GM12878 (cell line): Measurements from ENCODE around the gene DLX1. TPM values are rescaled to one million over a fixed set of nuclear protein-coding genes. Genes with fewer than 3 reads are reported as not detected.

Experiments
- ATAC-seq: fragments of 200-7000 bp; cut with Tn5 transposase; 3 replicates; pipeline ENCODE4 v1.9.1; 2020; ENCODE audit warnings: mild to moderate bottlenecking, moderate library complexity
- BruUV-seq: library from RNA; stranded (reverse); fragments of 400-500 nt; replicated peaks from 2 replicates; lab custom pipeline; 2021; lab: Mats Ljungman, UMichigan
- CTCF ChIA-PET: fragments of 300-600 bp; sonication (Branson Sonifier 250); formaldehyde crosslinking; extraction: SDS; loops from one replicate; lab custom pipeline; 2021; ENCODE audit warnings: inconsistent platforms; lab: Yijun Ruan, JAX
- POLR2A ChIA-PET: fragments of 350-600 bp; formaldehyde crosslinking; extraction: SDS; loops from one replicate; lab custom pipeline; 2021; ENCODE audit warnings: inconsistent platforms; lab: Charles Lee
- RAD21 ChIA-PET: fragments of 300-600 bp; sonication (Branson Sonifier 250); formaldehyde crosslinking; loops from one replicate; lab custom pipeline; 2023; ENCODE audit warnings: antibody characterized with exemption; ENCODE audit not compliant: unreplicated experiment; lab: Charles Lee
- SMC1A ChIA-PET: fragments of 300-600 bp; sonication (Branson Sonifier 250); formaldehyde crosslinking; loops from one replicate; lab custom pipeline; 2023; ENCODE audit not compliant: unreplicated experiment, uncharacterized antibody; lab: Charles Lee
- DNase-seq: peaks from one replicate; pipeline ENCODE4 v3.0.0-alpha.2; 2011; ENCODE audit warnings: low read depth, low spot score
- FAIRE-seq: peaks from 3 replicates; lab custom pipeline; 2011; peaks lifted over from hg19 to GRCh38; lab: Jason Lieb, UNC
- H2AFZ ChIP-seq: 2 replicates; pipeline ENCODE4 v1.6.0; 2011; ENCODE audit warnings: low read depth, low read length, control low read depth; ENCODE audit not compliant: control insufficient read depth
- H3K27ac ChIP-seq: 2 replicates; pipeline ENCODE4 v1.5.1; 2011; ENCODE audit warnings: control low read depth; ENCODE audit not compliant: control insufficient read depth, insufficient read depth
- H3K27me3 ChIP-seq, 2 experiments: replicated peaks in 1 of 2; 2 replicates each; pipeline versions ENCODE4 v1.6.0 to v1.6.1; 2011; ENCODE audit warnings: low read length in 1 of 2; ENCODE audit not compliant: control insufficient read depth in 2 of 2, insufficient read depth in 2 of 2
- H3K36me3 ChIP-seq, 2 experiments: 2 replicates each; pipeline ENCODE4 v1.5.1; 2011; ENCODE audit warnings: low read length in 1 of 2; ENCODE audit not compliant: control insufficient read depth in 2 of 2, insufficient read depth in 2 of 2
- H3K4me1 ChIP-seq: 2 replicates; pipeline ENCODE4 v1.6.1; 2011; ENCODE audit warnings: mild to moderate bottlenecking, low read length, moderate library complexity, mixed read lengths; ENCODE audit not compliant: control insufficient read depth, insufficient read depth
- H3K4me2 ChIP-seq: 2 replicates; pipeline ENCODE4 v1.6.0; 2011; ENCODE audit warnings: control low read depth; ENCODE audit not compliant: control insufficient read depth, insufficient read depth
- H3K4me3 ChIP-seq: fragments of 200-600 bp; sonication (generic); 2 replicates; pipeline ENCODE4 v1.5.1; 2016
- H3K79me2 ChIP-seq: 2 replicates; pipeline ENCODE4 v1.6.0; 2011; ENCODE audit warnings: low read length; ENCODE audit not compliant: control insufficient read depth, insufficient read depth
- H3K9ac ChIP-seq: 2 replicates; pipeline ENCODE4 v1.8.0; 2011; ENCODE audit warnings: low read length, control low read depth, mixed read lengths; ENCODE audit not compliant: control insufficient read depth, insufficient read depth
- H3K9me3 ChIP-seq: replicated peaks from 3 replicates; pipeline ENCODE4 v1.5.1; 2011; ENCODE audit warnings: mild to moderate bottlenecking, low read length; ENCODE audit not compliant: control insufficient read depth, insufficient read depth
- H4K20me1 ChIP-seq: 2 replicates; pipeline ENCODE4 v1.6.0; 2011; ENCODE audit not compliant: control insufficient read depth, insufficient read depth
- ATF2 ChIP-seq: IDR thresholded peaks from 2 replicates; pipeline ENCODE4 v1.6.1; 2012; ENCODE audit warnings: low read length, inconsistent platforms
- ATF7 ChIP-seq: fragments of 450-650 bp; IDR thresholded peaks from 2 replicates; pipeline ENCODE4 v1.6.1; 2016; ENCODE audit warnings: low read depth, mild to moderate bottlenecking
- BCL11A ChIP-seq: IDR thresholded peaks from 2 replicates; pipeline ENCODE4 v1.6.1; 2011; ENCODE audit warnings: low read depth, low read length
- CBFB ChIP-seq: IDR thresholded peaks from 2 replicates; pipeline ENCODE4 v1.6.1; 2016; ENCODE audit warnings: antibody characterized with exemption, low read depth
- CHD1 ChIP-seq: IDR thresholded peaks from 2 replicates; pipeline ENCODE4 v1.6.1; 2012; ENCODE audit warnings: low read depth, low read length, improper control_type of control experiment
- CUX1 ChIP-seq: IDR thresholded peaks from 2 replicates; pipeline ENCODE4 v1.6.1; 2012; ENCODE audit warnings: improper control_type of control experiment, low read depth, low read length; ENCODE audit not compliant: insufficient replicate concordance
- E2F4 ChIP-seq: IDR thresholded peaks from 2 replicates; pipeline ENCODE4 v1.6.1; 2012; ENCODE audit warnings: low read depth, low read length, improper control_type of control experiment
- FOS ChIP-seq: IDR thresholded peaks from 3 replicates; pipeline ENCODE4 v1.6.1; 2011; ENCODE audit warnings: borderline replicate concordance; ENCODE audit not compliant: insufficient read length; ENCODE audit errors: extremely low read depth
- KDM1A ChIP-seq: fragments of 200-600 bp; sonication (generic); IDR thresholded peaks from 2 replicates; pipeline ENCODE4 v1.6.1; 2016; ENCODE audit warnings: borderline replicate concordance
- MTA3 ChIP-seq: IDR thresholded peaks from 2 replicates; pipeline ENCODE4 v1.6.1; 2012; ENCODE audit warnings: low read length, inconsistent platforms, borderline replicate concordance
- RB1 ChIP-seq: fragments of 450-650 bp; formaldehyde crosslinking; IDR thresholded peaks from 2 replicates; pipeline ENCODE4 v1.6.1; 2017; ENCODE audit warnings: mild to moderate bottlenecking, borderline replicate concordance
- SMARCA5 ChIP-seq: fragments of 450-650 bp; IDR thresholded peaks from 2 replicates; pipeline ENCODE4 v1.6.1; 2017; ENCODE audit warnings: mild to moderate bottlenecking
- SREBF1 ChIP-seq: IDR thresholded peaks from 2 replicates; pipeline ENCODE4 v1.6.1; 2012; ENCODE audit warnings: mild to moderate bottlenecking, low read length
- SREBF2 ChIP-seq: IDR thresholded peaks from 2 replicates; pipeline ENCODE4 v1.6.1; 2012; ENCODE audit warnings: mild to moderate bottlenecking, low read length
- TAF1 ChIP-seq: IDR thresholded peaks from 2 replicates; pipeline ENCODE4 v1.6.1; 2011; ENCODE audit warnings: mild to moderate bottlenecking, low read depth, low read length, borderline replicate concordance
- TCF3 ChIP-seq: IDR thresholded peaks from 2 replicates; pipeline ENCODE4 v1.6.1; 2012; ENCODE audit warnings: low read depth, mild to moderate bottlenecking, low read length, borderline replicate concordance; ENCODE audit not compliant: insufficient read depth
- TCF7 ChIP-seq: IDR thresholded peaks from 2 replicates; pipeline ENCODE4 v1.6.1; 2014; ENCODE audit warnings: antibody characterized with exemption, borderline replicate concordance
- WGBS: methylation state at CpG from one replicate; pipeline ENCODE4 v1.1.6; 2016; ENCODE audit warnings: low lambda C conversion rate; ENCODE audit not compliant: insufficient replicate concordance, insufficient coverage; ENCODE audit errors: missing lambda C conversion rate; 5-methylcytosine and 5-hydroxymethylcytosine counted together
- in situ Hi-C: fragments of 300-500 bp; cut with MboI; formaldehyde crosslinking; loops from 9 replicates; pipeline ENCODE4 v1.14.3; 2018; ENCODE audit warnings: mixed read lengths
- intact Hi-C: fragments of 100-400 bp; cut with micrococcal nuclease; formaldehyde crosslinking; loops from one replicate; pipeline ENCODE4 v1.14.2; 2022; ENCODE audit not compliant: unreplicated experiment
- polyA plus RNA-seq, 11 experiments: library from polyadenylated mRNA; depleted of rRNA in 4 of 11; unstranded in 6 of 11; stranded (reverse) in 5 of 11; fragments of >200 nt; fragmentation: Nextera tagmentation in 4 of 11; fragmentation: Illumina TruSeq in 1 of 11; extraction: Ambion mirVana in 4 of 11; extraction: Trizol in 1 of 11; gene quantifications; 1 replicate in 1 of 11; 2 replicates in 10 of 11; pipeline versions ENCODE4 v1.2.1 to v1.2.3, GENCODE V29; 2011 to 2016; ENCODE audit warnings: inconsistent platforms in 2 of 11, missing spikeins in 2 of 11, low read depth in 1 of 11
- total RNA-seq, 4 experiments: library from RNA; depleted of rRNA in 3 of 4; stranded (reverse); fragments of >200 nt in 3 of 4; fragmentation: Illumina TruSeq in 1 of 4; extraction: Trizol in 1 of 4; gene quantifications; 2 replicates each; pipeline versions ENCODE4 v1.2.1 to v1.2.3, GENCODE V29; 2013 to 2021

Gene DLX1
- total and polyA plus RNA-seq, 10 of the 15 experiments (the other 5 are each of a cell fraction or from before 2014, with no cell fraction given) = 0.06 TPM; not detected in 9

- FAIRE-seq (no peak), ATAC-seq (peak; percentile 29), DNase-seq (no peak)
- intact Hi-C loops = no loop called here
- 0 out of 2 replicates have a peak overlapping the region, but pooled peaks have one; percentile 7 for H3K4me3 ChIP-seq
- 17% methylated on average over 61 of the region's 61 CpGs for WGBS
- ChIA-PET CTCF (interaction anchor here (0.6 to 1.1 kb wide), 3 partner anchors 17 to 395 kb away, joined by 3 to 6 read pairs (median 3); no protein-coding TSS in a partner anchor), RAD21 (interaction anchor here (0.6 to 1.4 kb wide), 3 partner anchors 20 to 1181 kb away, joined by 3 to 4 read pairs (median 3); no protein-coding TSS in a partner anchor), POLR2A (no interaction called here), SMC1A (interaction anchor here (0.6 to 1.0 kb wide), 2 partner anchors 217 to 287 kb away, joined by 3 read pairs; no protein-coding TSS in a partner anchor)
- no peak overlapping the region for H2AFZ ChIP-seq
- H3K9me3 ChIP-seq = no peaks in the 10 kb centered on the region
- no TSS peak for BruUV-seq
- no peak overlapping the region for H3K27ac ChIP-seq
- no peak overlapping the region for H3K9ac ChIP-seq
- peaks cover 35 to 48% of the 10 kb centered on the region in 2 experiments for H3K27me3 ChIP-seq
- H4K20me1 ChIP-seq = no peaks in the 10 kb centered on the region
- in situ Hi-C loops = no loop called here
- peak overlapping the region; percentile 73 for H3K4me2 ChIP-seq
- peaks cover 41% of the 10 kb centered on the region for H3K4me1 ChIP-seq
- H3K36me3 ChIP-seq = no peaks in the 10 kb centered on the region
- no peaks in the 10 kb centered on the region for H3K79me2 ChIP-seq
- no peak for TF ChIP-seq SREBF2
- no peak for TF ChIP-seq ATF7
- no peak for TF ChIP-seq FOS
- no peak for TF ChIP-seq ATF2
- TF ChIP-seq CHD1 = no peak
- TF ChIP-seq E2F4 = no peak
- no peak for TF ChIP-seq CBFB
- TF ChIP-seq MTA3 = no peak
- TF ChIP-seq CUX1 = no peak
- no peak for TF ChIP-seq SMARCA5
- no peak for TF ChIP-seq TAF1
- TF ChIP-seq KDM1A = no peak
- no peak for TF ChIP-seq TCF7
- no peak for TF ChIP-seq SREBF1
- TF ChIP-seq TCF3 = no peak
- no peak for TF ChIP-seq RB1
- no peak for TF ChIP-seq BCL11A
Measured at GRCh38 chr2:172098650-172099471, 13.6 kb downstream of the DLX1 start.
